Lung microvascular endothelial cell (primary cell): ENCODE results near the gene ERBB4. TPM values are rescaled to one million over a fixed set of nuclear protein-coding genes. Genes with fewer than 3 reads are reported as not detected.

Source experiments
- DNase-seq, 2 donors: peaks; one replicate each; pipeline versions ENCODE4 v3.0.0 to v3.0.0-alpha.2; 2010; ENCODE audit warnings: low read depth in 2 of 2
- total RNA-seq: library from RNA; depleted of rRNA; stranded (reverse); fragments of >200 nt; gene quantifications from 2 replicates; pipeline ENCODE4 v1.2.1, GENCODE V29; 2014

Gene ERBB4
- total RNA-seq, 1 donor from 2014 or later = under 0.01 TPM

GRCh38 chr2:211364911-211365310 is 1173.7 kb downstream of the ERBB4 start:
- no peak for DNase-seq

DNA sequence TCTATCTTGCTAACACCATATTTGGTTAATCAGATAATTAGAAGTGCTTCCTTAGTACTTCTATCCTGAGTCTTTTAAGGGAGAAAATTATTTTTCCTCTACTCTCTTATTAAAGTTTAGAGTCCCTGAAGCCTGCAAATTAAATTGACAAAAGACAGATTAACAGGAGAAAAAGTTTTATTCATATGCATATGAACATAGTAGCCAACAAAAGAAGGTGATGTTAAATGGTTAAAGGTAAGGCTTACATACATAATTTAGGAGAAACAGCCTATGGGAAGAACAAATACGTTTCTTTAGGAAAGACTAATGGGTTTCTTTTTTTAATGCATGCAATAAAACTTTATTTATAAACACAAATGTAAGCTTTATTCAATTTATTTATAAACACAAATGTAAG is 1177.2 kb downstream of the ERBB4 start:
- no peak for DNase-seq

GRCh38 chr2:211359347-211359746 is 1179.3 kb downstream of the ERBB4 start:
- DNase-seq = no peak

GRCh38 chr2:211358504-211358903 is 1180.1 kb downstream of the ERBB4 start:
- DNase-seq = no peak

- no peak for DNase-seq
Measured at GRCh38 chr2:211354481-211354880, 1184.1 kb downstream of the ERBB4 start.

- peak in 1 of 2 donors; percentile 16 for DNase-seq
Measured at GRCh38 chr2:211351987-211352386, 1186.6 kb downstream of the ERBB4 start.

DNA sequence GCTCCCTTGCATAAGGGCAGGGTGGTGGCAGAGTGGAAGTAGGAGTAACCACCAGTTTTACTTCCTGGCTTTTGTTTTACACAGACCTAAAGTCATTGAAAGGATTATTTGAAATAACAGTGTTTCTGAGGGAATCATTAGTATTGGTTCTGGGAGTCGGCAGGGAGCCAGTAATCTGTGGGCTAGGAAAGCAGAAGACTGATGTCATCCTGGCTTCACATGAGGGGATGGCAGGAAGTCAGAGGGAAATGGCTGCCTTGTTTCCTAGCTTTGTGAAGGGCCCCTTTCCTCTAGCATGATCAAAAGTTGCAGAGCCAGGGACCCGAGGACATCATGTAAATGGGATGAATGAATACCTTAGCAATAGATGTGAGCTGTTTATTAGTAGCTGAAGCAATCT is 1189.6 kb downstream of the ERBB4 start:
- peak in 1 of 2 donors; percentile 52 for DNase-seq

DNA sequence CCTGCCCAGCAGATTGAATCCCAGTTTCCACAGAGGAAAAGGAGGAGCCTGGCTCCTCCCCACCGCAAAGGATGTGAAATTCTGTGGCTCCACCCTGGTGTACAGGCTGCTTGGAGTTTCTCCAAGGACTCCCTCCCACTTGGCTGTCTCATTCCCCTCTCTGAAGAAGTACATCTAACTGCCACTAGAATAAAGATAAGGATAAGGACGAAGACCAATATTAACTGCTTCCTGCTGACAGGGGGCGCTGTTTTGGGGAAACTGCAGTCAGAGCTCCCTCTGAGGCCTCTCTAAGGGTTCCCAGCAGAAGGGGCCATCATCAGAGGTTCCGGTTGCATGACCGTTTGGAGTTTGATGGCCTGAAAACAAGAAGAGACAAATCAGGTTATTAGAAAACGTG is 1191.3 kb downstream of the ERBB4 start:
- no peak for DNase-seq

DNA sequence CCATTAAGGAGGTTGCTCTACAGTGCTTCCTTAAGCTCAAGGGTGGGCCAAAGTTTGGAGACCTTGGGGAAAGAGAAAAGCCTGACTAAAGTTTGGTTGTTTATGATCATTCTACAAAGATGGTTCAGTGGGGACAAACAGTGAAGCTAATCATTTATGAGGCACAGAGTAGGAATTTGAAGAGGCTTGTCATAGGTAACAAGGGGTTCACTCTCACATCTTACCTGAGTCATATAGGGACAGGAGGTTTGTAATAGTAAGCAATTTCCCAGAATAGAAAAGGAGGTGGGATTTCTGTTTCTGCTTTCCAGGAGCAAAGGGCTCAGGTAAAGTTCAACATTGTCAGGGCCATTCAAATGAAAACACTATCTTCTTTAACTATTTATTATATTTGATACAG is 1194.3 kb downstream of the ERBB4 start:
- no peak for DNase-seq

DNA sequence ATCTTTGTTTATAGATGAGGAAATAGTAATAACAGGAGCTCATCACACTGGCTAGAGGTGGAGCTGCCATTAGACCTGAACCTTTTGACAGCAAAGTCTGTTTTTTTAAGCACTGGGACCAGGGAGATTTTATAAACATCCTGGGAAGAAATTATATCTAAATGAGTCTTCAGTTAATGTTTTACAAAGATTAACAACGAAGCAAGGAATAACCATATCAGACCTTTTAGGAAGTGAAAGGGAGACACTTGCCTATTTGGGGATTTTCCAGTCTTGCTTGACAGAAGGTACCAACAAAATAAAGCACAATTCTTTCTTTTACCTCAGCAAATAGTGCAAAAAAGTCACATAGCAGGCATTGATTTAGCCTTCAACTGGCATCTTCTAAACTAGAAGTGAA is 1205.2 kb downstream of the ERBB4 start:
- no peak for DNase-seq

GRCh38 chr2:211331736-211332135 is 1206.9 kb downstream of the ERBB4 start:
- no peak for DNase-seq

- no peak for DNase-seq
Measured at GRCh38 chr2:211329882-211330281, 1208.7 kb downstream of the ERBB4 start.

DNA sequence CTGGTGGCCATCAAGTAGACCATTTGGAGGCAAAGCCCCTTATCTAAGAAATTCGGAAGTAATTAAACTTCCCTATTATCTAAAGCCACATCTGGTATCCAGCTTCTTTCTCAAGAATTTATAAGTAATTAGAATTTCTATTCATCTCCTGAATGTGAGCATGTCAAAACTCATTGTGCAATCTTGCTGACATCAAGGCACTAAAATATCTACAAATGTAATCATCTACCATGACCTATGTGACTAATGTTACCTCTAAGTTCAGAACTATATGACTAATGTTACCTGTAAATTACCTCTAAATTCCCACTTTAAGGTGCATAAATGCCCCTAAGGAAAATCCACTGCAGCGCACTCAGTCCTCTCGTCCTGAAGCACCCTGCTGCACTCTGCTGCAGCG is 1209.2 kb downstream of the ERBB4 start:
- DNase-seq = no peak

- DNase-seq = no peak
Measured at GRCh38 chr2:211328126-211328525, 1210.5 kb downstream of the ERBB4 start.
